ENCODE data around the gene TPPP2. TPM values are rescaled to one million over a fixed set of nuclear protein-coding genes. Genes with fewer than 3 reads are reported as not detected.
A peak's percentile ranks its signal among the peaks of the same experiment; 100 is the strongest.

Gene TPPP2
- total and polyA plus RNA-seq, 3 experiments from 2014 or later, result not detected

GRCh38 chr14:21023817-21024584 is 6.0 kb upstream of the TPPP2 start:
- Mint-ChIP-seq H3K4me3 (peak overlapping the region; percentile 70 to 95 (median 87)), H3K4me1 (peaks cover 20 to 24% (median 23%) of the 10 kb centered on the region in 3 donors), H3K36me3 (peaks cover 0 to 26% (median 6%) of the 10 kb centered on the region in 3 donors), H3K27ac (peak overlapping the region in 7 of 8 donors; percentile 5 to 96 (median 85)), H3K27me3 (peaks cover 0 to 14% of the 10 kb centered on the region in 2 donors), H3K9me3 (no peaks in the 10 kb centered on the region)
- DNase-seq, result peak in 1 of 5 donors; percentile 17
- ChIA-PET POLR2A (interaction anchor here (0.6 to 1.4 kb wide), 3 partner anchors 33 to 80 kb away, joined by 3 to 4 read pairs (median 3); no protein-coding TSS in a partner anchor), CTCF (interaction anchor here (0.6 to 2.7 kb wide), 4 partner anchors 9 to 79 kb away, joined by 3 to 17 read pairs (median 8); partner anchors contain the start of gene ARHGEF40)
- Histone ChIP-seq H3K4me3 (ENCODE audit: low read length) (peak overlapping the region; percentile 71), H3K27me3 (ENCODE audit: insufficient read depth, low read length, poor library complexity, severe bottlenecking) (no peaks in the 10 kb centered on the region), H3K9me3 (ENCODE audit: low read length) (no peaks in the 10 kb centered on the region), H3K36me3 (ENCODE audit: insufficient read depth, low read length) (no peaks in the 10 kb centered on the region), H3K27ac (ENCODE audit: low read depth, low read length) (peak overlapping the region; percentile 67), H3K4me1 (ENCODE audit: insufficient read depth, low read length) (peaks cover 13% of the 10 kb centered on the region)

GRCh38 chr14:21024585-21025370 is 5.2 kb upstream of the TPPP2 start, which contains the start of gene NDRG2:
TSS of gene NDRG2 (minus strand) at chr14:21025061. CDS start at chr14:21023315, 1,746 bp downstream.
- H3K27me3 Mint-ChIP-seq, result peaks cover 0 to 14% of the 10 kb centered on the region in 2 donors
- H3K4me3 Mint-ChIP-seq, result peak within 1 kb of the TSS; percentile 82 to 95 (median 92)
- Histone ChIP-seq H3K36me3 (ENCODE audit: insufficient read depth, low read length) (no peaks in the 10 kb centered on the region), H3K4me3 (ENCODE audit: low read length) (peak within 1 kb of the TSS; percentile 71), H3K4me1 (ENCODE audit: insufficient read depth, low read length) (peaks cover 13% of the 10 kb centered on the region), H3K9me3 (ENCODE audit: low read length) (no peaks in the 10 kb centered on the region), H3K27ac (ENCODE audit: low read depth, low read length) (peak within 1 kb of the TSS; percentile 67), H3K27me3 (ENCODE audit: insufficient read depth, low read length, poor library complexity, severe bottlenecking) (no peaks in the 10 kb centered on the region)
- POLR2A ChIA-PET, result interaction anchor here (1.4 kb wide), 2 partner anchors 46 to 79 kb away, joined by 3 to 4 read pairs; no protein-coding TSS in a partner anchor
- peaks cover 20 to 24% (median 23%) of the 10 kb centered on the region in 3 donors for H3K4me1 Mint-ChIP-seq
- CTCF ChIA-PET, result interaction anchor here (1.3 to 2.7 kb wide), 3 partner anchors 10 to 46 kb away, joined by 3 to 17 read pairs (median 12); partner anchors contain the start of gene ARHGEF40
- H3K36me3 Mint-ChIP-seq, result peaks cover 0 to 19% (median 2%) of the 10 kb centered on the region in 3 donors
- no peaks in the 10 kb centered on the region for H3K9me3 Mint-ChIP-seq
- peak; percentile 66 to 86 (median 74) for DNase-seq
- peak within 1 kb of the TSS in 7 of 8 donors; percentile 51 to 96 (median 85) for H3K27ac Mint-ChIP-seq

GRCh38 chr14:21025371-21026273 is 4.4 kb upstream of the TPPP2 start:
- CTCF ChIA-PET, result interaction anchor here (0.6 to 2.5 kb wide), 7 partner anchors 10 to 79 kb away, joined by 3 to 17 read pairs (median 4); no protein-coding TSS in a partner anchor

GRCh38 chr14:21026274-21026987 is 3.6 kb upstream of the TPPP2 start:
- POLR2A ChIA-PET, result no interaction called here
- DNase-seq, result no peak

More at GRCh38 chr14:21025371-21026273, 4.4 kb upstream of the TPPP2 start:
- H3K36me3 Mint-ChIP-seq, result peaks cover 0 to 16% (median 2%) of the 10 kb centered on the region in 3 donors
- Histone ChIP-seq H3K27ac (ENCODE audit: low read depth, low read length) (peak overlapping the region; percentile 49), H3K27me3 (ENCODE audit: insufficient read depth, low read length, poor library complexity, severe bottlenecking) (no peaks in the 10 kb centered on the region), H3K4me3 (ENCODE audit: low read length) (peak overlapping the region; percentile 66), H3K4me1 (ENCODE audit: insufficient read depth, low read length) (peaks cover 13% of the 10 kb centered on the region), H3K9me3 (ENCODE audit: low read length) (no peaks in the 10 kb centered on the region), H3K36me3 (ENCODE audit: insufficient read depth, low read length) (no peaks in the 10 kb centered on the region)
- peaks cover 0 to 11% of the 10 kb centered on the region in 2 donors for H3K27me3 Mint-ChIP-seq
- H3K4me1 Mint-ChIP-seq, result peaks cover 20 to 24% (median 23%) of the 10 kb centered on the region in 3 donors
- no peaks in the 10 kb centered on the region for H3K9me3 Mint-ChIP-seq
- H3K27ac Mint-ChIP-seq, result peak overlapping the region in 6 of 8 donors; percentile 28 to 96 (median 87)
- POLR2A ChIA-PET, result interaction anchor here (1.4 kb wide), 2 partner anchors 45 to 78 kb away, joined by 3 to 4 read pairs; no protein-coding TSS in a partner anchor
- DNase-seq, result no peak
- peak overlapping the region; percentile 82 to 95 (median 92) for H3K4me3 Mint-ChIP-seq

GRCh38 chr14:21026988-21027315 is 3.1 kb upstream of the TPPP2 start:
- peak overlapping the region in 5 of 8 donors; percentile 7 to 51 (median 34) for H3K27ac Mint-ChIP-seq
- H3K36me3 ChIP-seq (ENCODE audit: insufficient read depth, low read length), result no peaks in the 10 kb centered on the region

More at GRCh38 chr14:21026274-21026987, 3.6 kb upstream of the TPPP2 start:
- Histone ChIP-seq H3K36me3 (ENCODE audit: insufficient read depth, low read length) (no peaks in the 10 kb centered on the region), H3K4me1 (ENCODE audit: insufficient read depth, low read length) (peaks cover 13% of the 10 kb centered on the region), H3K4me3 (ENCODE audit: low read length) (no peak overlapping the region), H3K27me3 (ENCODE audit: insufficient read depth, low read length, poor library complexity, severe bottlenecking) (no peaks in the 10 kb centered on the region), H3K9me3 (ENCODE audit: low read length) (no peaks in the 10 kb centered on the region), H3K27ac (ENCODE audit: low read depth, low read length) (peak overlapping the region; percentile 29)
- CTCF ChIA-PET, result interaction anchor here (0.7 to 1.6 kb wide), 5 partner anchors 12 to 78 kb away, joined by 3 to 6 read pairs (median 4); no protein-coding TSS in a partner anchor
- Mint-ChIP-seq H3K27ac (peak overlapping the region in 4 of 8 donors; percentile 26 to 68 (median 61)), H3K4me3 (peak overlapping the region; percentile 53 to 93 (median 89)), H3K36me3 (peaks cover 0 to 9% (median 2%) of the 10 kb centered on the region in 3 donors), H3K4me1 (peaks cover 20 to 24% (median 23%) of the 10 kb centered on the region in 3 donors), H3K9me3 (no peaks in the 10 kb centered on the region), H3K27me3 (peaks cover 0 to 8% of the 10 kb centered on the region in 2 donors)

GRCh38 chr14:21030531-21030930 is 514 bp downstream of the TPPP2 start:
- CTCF ChIA-PET, result interaction anchor here (3.9 kb wide), 1 partner anchor 74 kb away, joined by 12 read pairs; no protein-coding TSS in a partner anchor
- Histone ChIP-seq H3K36me3 (ENCODE audit: insufficient read depth, low read length) (no peaks in the 10 kb centered on the region), H3K9me3 (ENCODE audit: low read length) (no peaks in the 10 kb centered on the region), H3K4me3 (ENCODE audit: low read length) (no peak overlapping the region), H3K27me3 (ENCODE audit: insufficient read depth, low read length, poor library complexity, severe bottlenecking) (no peaks in the 10 kb centered on the region), H3K27ac (ENCODE audit: low read depth, low read length) (no peak overlapping the region), H3K4me1 (ENCODE audit: insufficient read depth, low read length) (no peaks in the 10 kb centered on the region)
- POLR2A ChIA-PET, result no interaction called here
- Mint-ChIP-seq H3K36me3 (no peaks in the 10 kb centered on the region), H3K27ac (no peak overlapping the region), H3K4me1 (no peaks in the 10 kb centered on the region), H3K9me3 (no peaks in the 10 kb centered on the region), H3K27me3 (peaks cover 0 to 3% of the 10 kb centered on the region in 2 donors), H3K4me3 (no peak overlapping the region)
- no peak for DNase-seq

More at GRCh38 chr14:21026988-21027315, 3.1 kb upstream of the TPPP2 start:
- Histone ChIP-seq H3K4me3 (ENCODE audit: low read length) (no peak overlapping the region), H3K27ac (ENCODE audit: low read depth, low read length) (peak overlapping the region; percentile 29), H3K9me3 (ENCODE audit: low read length) (no peaks in the 10 kb centered on the region), H3K27me3 (ENCODE audit: insufficient read depth, low read length, poor library complexity, severe bottlenecking) (no peaks in the 10 kb centered on the region), H3K4me1 (ENCODE audit: insufficient read depth, low read length) (peaks cover 13% of the 10 kb centered on the region)
- Mint-ChIP-seq H3K27me3 (peaks cover 0 to 8% of the 10 kb centered on the region in 2 donors), H3K36me3 (peaks cover 0 to 5% (median 0%) of the 10 kb centered on the region in 3 donors), H3K9me3 (no peaks in the 10 kb centered on the region), H3K4me3 (peak overlapping the region; percentile 8 to 89 (median 53)), H3K4me1 (peaks cover 20 to 24% (median 23%) of the 10 kb centered on the region in 3 donors)
- no peak for DNase-seq
- POLR2A ChIA-PET, result no interaction called here
- CTCF ChIA-PET, result interaction anchor here (1.4 to 1.6 kb wide), 4 partner anchors 12 to 78 kb away, joined by 3 to 5 read pairs (median 4); no protein-coding TSS in a partner anchor
